Measurements from ENCODE around the gene MRPL28. TPM values are rescaled to one million over a fixed set of nuclear protein-coding genes. Genes with fewer than 3 reads are reported as not detected.
"Not testable (repeated sequence)": the region's sequence is repeated elsewhere in the genome, so short reads cannot be mapped to it uniquely, and the experiment has no call there.

Gene MRPL28
- total RNA-seq, 2 experiments from 2014 or later: 68.3 to 74.0 TPM

- intact Hi-C loops (cut with micrococcal nuclease): no loop called here
Observed at GRCh38 chr16:386641-387156, 16.4 kb upstream of the MRPL28 start.

GRCh38 chr16:383326-384051 lies 13.2 kb upstream of the MRPL28 start:
- peak; percentile 80 for DNase-seq
- H3K9me3 Mint-ChIP-seq: no peaks in the 10 kb centered on the region
- H3K27me3 Mint-ChIP-seq (ENCODE audit: low read depth): no peaks in the 10 kb centered on the region
- intact Hi-C loops (cut with micrococcal nuclease): loop anchor here (1.0 to 5.0 kb wide), 3 partner anchors 17 to 204 kb away; partner anchors contain the start of gene DECR2
- H3K36me3 Mint-ChIP-seq (ENCODE audit: low read depth): no peaks in the 10 kb centered on the region
- H3K4me3 Mint-ChIP-seq: peak overlapping the region; percentile 80
- CTCF ChIA-PET: interaction anchor here (1.0 kb wide), 1 partner anchor 12 kb away, joined by 3 read pairs; no protein-coding TSS in a partner anchor
- peaks cover 23% of the 10 kb centered on the region for H3K4me1 Mint-ChIP-seq (ENCODE audit: low read depth)
- peak overlapping the region; percentile 18 for H3K27ac Mint-ChIP-seq

More at GRCh38 chr16:386641-387156, 16.4 kb upstream of the MRPL28 start:
- CTCF ChIA-PET: interaction anchor here (0.6 to 0.7 kb wide), 3 partner anchors 45 to 60 kb away, joined by 3 read pairs; no protein-coding TSS in a partner anchor
- Mint-ChIP-seq H3K27ac (no peak overlapping the region), H3K9me3 (no peaks in the 10 kb centered on the region), H3K36me3 (ENCODE audit: low read depth) (no peaks in the 10 kb centered on the region), H3K27me3 (ENCODE audit: low read depth) (no peaks in the 10 kb centered on the region), H3K4me3 (no peak overlapping the region), H3K4me1 (ENCODE audit: low read depth) (peaks cover 13% of the 10 kb centered on the region)
- no peak for DNase-seq

GRCh38 chr16:381789-382717 lies 11.7 kb upstream of the MRPL28 start, which contains the start of gene PGAP6:
PGAP6 (minus strand) TSS chr16:381978; CDS start chr16:381821, 157 bp downstream.
- no peaks in the 10 kb centered on the region for H3K9me3 Mint-ChIP-seq
- peak within 1 kb of the TSS; percentile 66 for H3K27ac Mint-ChIP-seq
- intact Hi-C loops (cut with micrococcal nuclease): loop anchor here (2.0 to 5.0 kb wide), 2 partner anchors 19 to 205 kb away; partner anchors contain the start of gene DECR2
- no peaks in the 10 kb centered on the region for H3K36me3 Mint-ChIP-seq (ENCODE audit: low read depth)
- DNase-seq: peak; percentile 67
- CTCF ChIA-PET: interaction anchor here (0.7 to 2.0 kb wide), 6 partner anchors 10 to 285 kb away, joined by 3 to 5 read pairs (median 3); partner anchors contain the start of gene MRPL28
- no peaks in the 10 kb centered on the region for H3K27me3 Mint-ChIP-seq (ENCODE audit: low read depth)
- peaks cover 25% of the 10 kb centered on the region for H3K4me1 Mint-ChIP-seq (ENCODE audit: low read depth)
- H3K4me3 Mint-ChIP-seq: peak within 1 kb of the TSS; percentile 80

- peak overlapping the region; percentile 74 for H3K4me3 Mint-ChIP-seq
- no peak for DNase-seq
- no peaks in the 10 kb centered on the region for H3K27me3 Mint-ChIP-seq (ENCODE audit: low read depth)
- CTCF ChIA-PET: interaction anchor here (2.0 kb wide), 1 partner anchor 10 kb away, joined by 5 read pairs; the partner anchor contains the start of gene MRPL28
- intact Hi-C loops (cut with micrococcal nuclease): loop anchor here (5.0 kb wide), 1 partner anchor 206 kb away; no protein-coding TSS in a partner anchor
- H3K27ac Mint-ChIP-seq: no peak overlapping the region
- peaks cover 25% of the 10 kb centered on the region for H3K4me1 Mint-ChIP-seq (ENCODE audit: low read depth)
- no peaks in the 10 kb centered on the region for H3K9me3 Mint-ChIP-seq
- no peaks in the 10 kb centered on the region for H3K36me3 Mint-ChIP-seq (ENCODE audit: low read depth)
Observed at GRCh38 chr16:381012-381788, 10.9 kb upstream of the MRPL28 start.

- intact Hi-C loops (cut with micrococcal nuclease): loop anchor here (1.0 to 5.0 kb wide), 2 partner anchors 10 to 207 kb away; partner anchors contain the start of gene MRPL28
- CTCF ChIA-PET: interaction anchor here (1.0 to 2.0 kb wide), 2 partner anchors 10 to 107 kb away, joined by 3 to 5 read pairs; partner anchors contain the start of gene MRPL28
- Mint-ChIP-seq H3K4me3 (peak overlapping the region; percentile 74), H3K9me3 (no peaks in the 10 kb centered on the region), H3K4me1 (ENCODE audit: low read depth) (peaks cover 25% of the 10 kb centered on the region), H3K36me3 (ENCODE audit: low read depth) (no peaks in the 10 kb centered on the region), H3K27me3 (ENCODE audit: low read depth) (no peaks in the 10 kb centered on the region), H3K27ac (no peak overlapping the region)
- no peak for DNase-seq
Observed at GRCh38 chr16:380762-381011, 10.3 kb upstream of the MRPL28 start.

- intact Hi-C loops (cut with micrococcal nuclease): loop anchor here (1.0 to 5.0 kb wide), 2 partner anchors 10 to 207 kb away; partner anchors contain the start of gene MRPL28
- Mint-ChIP-seq H3K36me3 (ENCODE audit: low read depth) (no peaks in the 10 kb centered on the region), H3K27ac (peak overlapping the region; percentile 73), H3K27me3 (ENCODE audit: low read depth) (no peaks in the 10 kb centered on the region), H3K9me3 (no peaks in the 10 kb centered on the region), H3K4me3 (peak overlapping the region; percentile 69), H3K4me1 (ENCODE audit: low read depth) (peaks cover 25% of the 10 kb centered on the region)
- CTCF ChIA-PET: interaction anchor here (0.7 to 2.0 kb wide), 3 partner anchors 9 to 108 kb away, joined by 3 to 5 read pairs (median 4); partner anchors contain the start of gene MRPL28
- no peak for DNase-seq
Observed at GRCh38 chr16:379961-380761, 9.8 kb upstream of the MRPL28 start.

DNA sequence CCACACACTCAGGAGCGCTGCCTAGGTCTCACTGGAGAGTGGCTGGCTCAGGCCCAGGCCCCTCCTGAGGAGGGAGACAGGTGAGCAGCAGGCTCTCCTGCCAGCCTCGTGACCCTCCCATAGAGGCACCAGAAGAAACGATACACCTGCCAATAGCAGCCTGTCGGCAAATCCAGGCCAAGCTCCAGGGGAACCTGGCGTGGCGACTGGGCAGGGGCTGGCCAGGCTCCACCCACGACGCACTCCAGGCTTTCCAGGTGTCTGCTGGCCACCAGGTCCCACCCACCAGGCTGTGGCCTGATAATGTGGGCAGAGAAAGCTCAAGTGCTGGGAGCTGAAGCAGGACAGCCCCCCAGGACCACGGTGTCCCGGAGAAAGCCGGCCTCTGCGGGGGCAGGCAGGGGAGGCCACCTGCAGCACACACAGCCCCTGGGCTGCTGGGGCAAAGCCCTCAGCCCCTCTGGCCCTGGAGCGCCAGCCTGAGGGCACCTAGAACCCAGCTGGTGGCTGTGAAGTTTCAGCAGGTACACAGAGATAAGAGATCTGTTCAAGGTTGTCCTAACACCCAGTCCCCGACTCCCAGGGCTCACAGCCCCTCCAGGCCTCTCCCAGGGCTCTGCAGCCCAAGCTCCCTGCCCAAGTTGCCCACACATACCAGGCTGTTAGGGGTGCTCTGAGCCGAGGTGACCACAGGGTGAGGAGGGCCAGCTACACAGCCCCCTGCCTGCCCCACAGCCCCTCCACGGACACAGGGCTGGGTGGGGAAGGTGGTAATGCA lies 9.0 kb upstream of the MRPL28 start:
- H3K9me3 Mint-ChIP-seq: no peaks in the 10 kb centered on the region
- H3K4me1 Mint-ChIP-seq (ENCODE audit: low read depth): peaks cover 25% of the 10 kb centered on the region
- peak overlapping the region; percentile 73 for H3K27ac Mint-ChIP-seq
- no peaks in the 10 kb centered on the region for H3K27me3 Mint-ChIP-seq (ENCODE audit: low read depth)
- no peak for DNase-seq
- H3K36me3 Mint-ChIP-seq (ENCODE audit: low read depth): no peaks in the 10 kb centered on the region
- intact Hi-C loops (cut with micrococcal nuclease): no loop called here
- peak overlapping the region; percentile 69 for H3K4me3 Mint-ChIP-seq
- CTCF ChIA-PET: interaction anchor here (0.7 to 2.0 kb wide), 3 partner anchors 9 to 108 kb away, joined by 3 to 5 read pairs (median 4); partner anchors contain the start of gene MRPL28

DNA sequence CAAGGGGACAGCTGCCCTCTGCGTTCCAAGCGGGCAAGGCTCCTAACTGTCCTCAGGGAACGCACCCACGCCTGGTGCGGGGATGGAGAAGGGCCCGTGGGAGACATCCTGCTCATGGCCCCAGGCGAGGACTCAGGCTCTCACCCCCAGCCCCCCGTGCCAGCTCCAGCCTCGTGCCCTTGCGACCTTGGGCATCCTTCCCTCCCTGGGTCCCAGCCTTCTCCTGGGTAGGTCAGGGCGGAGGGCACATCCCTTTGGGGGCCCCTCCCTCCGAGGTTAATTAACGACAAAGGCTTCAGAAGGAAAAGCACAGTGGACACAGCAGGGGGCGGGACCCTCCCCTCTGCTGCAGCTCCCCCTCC lies 8.5 kb upstream of the MRPL28 start:
- Mint-ChIP-seq H3K4me1 (ENCODE audit: low read depth) (peaks cover 25% of the 10 kb centered on the region), H3K27ac (no peak overlapping the region), H3K9me3 (no peaks in the 10 kb centered on the region), H3K27me3 (ENCODE audit: low read depth) (no peaks in the 10 kb centered on the region), H3K36me3 (ENCODE audit: low read depth) (no peaks in the 10 kb centered on the region), H3K4me3 (peak overlapping the region; percentile 15)
- DNase-seq: no peak
- intact Hi-C loops (cut with micrococcal nuclease): no loop called here
- CTCF ChIA-PET: no interaction called here

- H3K27ac Mint-ChIP-seq; intact Hi-C loops (cut with micrococcal nuclease); H3K9me3 Mint-ChIP-seq; CTCF ChIA-PET; H3K4me3 Mint-ChIP-seq; DNase-seq; H3K27me3 Mint-ChIP-seq (ENCODE audit: low read depth); H3K36me3 Mint-ChIP-seq (ENCODE audit: low read depth): not testable (repeated sequence)
- peaks cover 21% of the 10 kb centered on the region for H3K4me1 Mint-ChIP-seq (ENCODE audit: low read depth)
Observed at GRCh38 chr16:378113-378820, 7.9 kb upstream of the MRPL28 start.

GRCh38 chr16:377419-377951 lies 7.1 kb upstream of the MRPL28 start:
- no peak overlapping the region for H3K4me3 Mint-ChIP-seq
- H3K27me3 Mint-ChIP-seq (ENCODE audit: low read depth): no peaks in the 10 kb centered on the region
- no peaks in the 10 kb centered on the region for H3K36me3 Mint-ChIP-seq (ENCODE audit: low read depth)
- H3K9me3 Mint-ChIP-seq: no peaks in the 10 kb centered on the region
- H3K27ac Mint-ChIP-seq: no peak overlapping the region
- no peak for DNase-seq
- intact Hi-C loops (cut with micrococcal nuclease): no loop called here
- CTCF ChIA-PET: no interaction called here
- peaks cover 16% of the 10 kb centered on the region for H3K4me1 Mint-ChIP-seq (ENCODE audit: low read depth)

Measured in activated naive CD4-positive, alpha-beta T cell treated with anti-CD3 and anti-CD28 coated beads for 36 hours (primary cell).